Hematopoietic multipotent progenitor cell treated with erythropoietin and hydrocortisone succinate and interleukin-3 and kit ligand, for 4 days (in vitro differentiated cells): Measurements from ENCODE around the gene ARHGEF17.

Source experiments
- DNase-seq: peaks from one replicate; pipeline ENCODE4 v3.0.0-alpha.2; 2015

Gene ARHGEF17

GRCh38 chr11:73334384-73335203 is 26.5 kb downstream of the ARHGEF17 start:
- DNase-seq, result peak; percentile 38

DNA sequence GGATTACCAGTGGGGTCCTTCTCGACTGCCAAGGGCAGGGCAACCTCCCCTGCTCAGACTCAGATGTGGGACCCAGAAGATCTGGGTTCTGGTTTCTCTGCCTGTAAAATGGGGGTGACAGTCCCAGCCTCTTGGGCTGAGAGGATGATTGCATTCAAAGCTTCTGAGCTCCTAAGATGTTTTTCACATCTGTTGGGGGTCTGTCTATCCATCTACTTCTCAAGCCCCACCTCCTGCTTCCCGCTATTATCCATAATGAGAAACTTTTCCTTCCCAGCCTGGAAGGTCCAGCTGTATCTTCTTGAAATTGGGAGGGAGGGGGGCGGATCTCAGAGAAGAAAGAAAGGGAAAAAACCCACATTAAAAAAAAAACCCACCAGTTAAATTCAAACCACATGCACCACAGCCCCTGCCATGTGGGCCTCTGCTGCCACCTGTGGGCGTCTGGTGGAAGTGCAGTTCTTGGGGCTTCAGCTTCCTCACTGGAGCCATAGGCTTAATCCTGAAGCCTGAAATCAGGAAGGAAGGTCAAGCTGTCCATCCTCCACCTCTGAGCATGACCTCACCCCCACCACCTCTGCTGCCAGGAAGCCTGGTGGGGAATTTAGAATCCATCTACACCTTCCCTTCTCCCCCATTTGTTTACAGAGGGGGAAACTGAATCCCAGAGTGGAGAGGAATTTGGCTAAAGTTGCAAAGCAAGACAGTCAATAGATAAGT is 27.3 kb downstream of the ARHGEF17 start:
- peak; percentile 86 for DNase-seq

GRCh38 chr11:73337846-73338245 is 29.8 kb downstream of the ARHGEF17 start:
- DNase-seq, result no peak

DNA sequence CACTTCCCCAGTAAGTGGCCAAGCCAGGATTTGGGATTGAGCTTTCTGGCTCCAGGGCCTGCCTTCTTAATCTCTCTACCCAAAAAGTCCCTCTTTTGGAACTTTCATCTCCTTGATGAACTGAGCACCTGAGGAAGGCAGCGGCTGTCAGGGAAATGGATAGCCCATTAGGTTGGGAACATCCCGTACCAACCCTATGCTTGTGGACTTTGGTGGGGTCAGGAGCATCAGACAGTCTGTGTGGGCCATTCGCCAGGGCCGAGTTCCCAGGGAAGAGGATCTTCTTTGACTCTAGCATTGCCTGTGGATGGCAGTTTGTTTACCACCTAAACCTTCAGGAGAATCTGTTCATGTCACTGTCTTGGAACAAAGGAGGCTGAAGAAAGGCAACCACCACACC is 30.2 kb downstream of the ARHGEF17 start:
- no peak for DNase-seq

DNA sequence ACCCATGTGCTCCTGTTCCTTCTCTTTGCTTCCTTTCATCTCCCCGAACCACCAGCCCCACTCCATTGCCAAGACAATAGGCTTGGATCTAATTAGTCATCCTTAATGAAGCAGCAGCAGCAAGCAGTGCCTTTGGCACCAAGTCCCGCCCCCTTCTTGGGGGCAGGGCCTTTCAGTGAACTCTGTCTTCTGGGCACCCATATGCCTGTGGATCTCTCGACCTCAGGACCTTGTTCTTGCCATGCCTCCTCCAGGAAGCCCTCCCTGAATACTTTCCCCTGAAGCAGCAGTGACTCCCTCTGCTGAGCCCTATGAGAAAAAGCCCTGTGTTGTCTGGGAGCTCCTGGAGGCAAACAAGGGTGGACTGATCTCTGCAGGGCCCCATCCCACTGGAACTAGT is 32.1 kb downstream of the ARHGEF17 start:
- DNase-seq, result no peak

GRCh38 chr11:73342633-73343032 is 34.6 kb downstream of the ARHGEF17 start:
- DNase-seq, result no peak

DNA sequence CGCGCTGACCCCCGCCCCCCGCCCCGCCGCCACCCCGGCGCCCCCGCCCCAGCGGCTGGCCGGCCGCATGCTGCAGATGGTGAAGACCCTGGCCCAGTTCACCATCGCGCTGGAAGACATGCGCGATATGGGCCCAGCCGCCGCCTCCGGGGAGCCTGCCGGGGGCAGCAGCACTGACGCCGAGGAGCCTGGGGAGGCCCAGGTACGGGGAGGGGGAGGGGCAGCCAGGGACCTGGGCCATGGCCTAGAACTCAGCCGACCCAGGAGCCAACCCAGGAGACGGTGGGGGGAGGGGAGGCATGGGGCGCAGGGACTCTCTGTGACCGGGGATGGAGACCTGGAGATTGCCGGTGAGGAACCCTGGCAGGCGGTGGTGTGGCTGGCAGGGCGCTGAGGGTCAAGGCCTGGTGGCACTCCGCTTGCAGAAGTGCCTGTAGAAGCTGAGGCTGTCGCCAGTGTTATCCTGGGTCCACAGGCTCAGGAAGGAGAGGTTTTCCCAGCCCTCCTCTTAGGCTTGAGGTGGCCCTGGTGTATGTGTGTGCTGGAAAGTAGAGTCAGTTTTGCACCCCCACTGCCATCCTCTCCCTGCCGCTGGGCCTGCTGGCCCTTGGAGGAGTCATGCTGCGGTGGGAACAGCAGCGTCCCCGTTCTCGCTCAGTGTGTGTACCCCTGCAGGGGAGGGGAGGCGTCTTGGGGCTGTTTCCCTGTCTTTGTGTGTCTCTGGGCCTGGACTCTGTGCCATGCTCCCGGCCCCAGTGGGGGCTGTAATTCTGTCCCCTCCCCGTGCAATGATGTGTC is 35.2 kb downstream of the ARHGEF17 start:
- DNase-seq, result no peak

GRCh38 chr11:73344191-73344607 is 36.1 kb downstream of the ARHGEF17 start:
- DNase-seq, result no peak

GRCh38 chr11:73345481-73346160 is 37.5 kb downstream of the ARHGEF17 start:
- no peak for DNase-seq

GRCh38 chr11:73346186-73346935 is 38.3 kb downstream of the ARHGEF17 start:
- no peak for DNase-seq

DNA sequence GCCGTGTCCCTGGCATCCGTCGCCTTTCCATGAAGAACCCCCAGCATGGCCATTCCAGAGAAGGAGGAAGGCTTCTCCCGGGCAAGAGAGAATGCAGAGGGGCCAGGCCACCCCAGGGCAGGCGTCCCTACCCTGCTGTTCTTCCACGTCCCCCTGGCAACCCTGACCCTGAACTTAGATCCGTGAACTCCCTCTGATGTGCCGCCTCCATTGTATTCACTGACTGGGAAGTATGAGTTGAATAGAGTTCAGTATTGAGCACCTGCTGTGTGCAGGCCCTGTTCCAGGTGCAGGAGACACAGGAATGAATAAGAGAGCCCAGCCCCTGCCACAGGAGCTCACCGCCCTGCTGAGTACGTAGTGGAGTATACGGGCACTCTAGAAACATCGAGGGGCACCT is 39.0 kb downstream of the ARHGEF17 start:
- no peak for DNase-seq

GRCh38 chr11:73348838-73349237 is 40.8 kb downstream of the ARHGEF17 start:
- no peak for DNase-seq

DNA sequence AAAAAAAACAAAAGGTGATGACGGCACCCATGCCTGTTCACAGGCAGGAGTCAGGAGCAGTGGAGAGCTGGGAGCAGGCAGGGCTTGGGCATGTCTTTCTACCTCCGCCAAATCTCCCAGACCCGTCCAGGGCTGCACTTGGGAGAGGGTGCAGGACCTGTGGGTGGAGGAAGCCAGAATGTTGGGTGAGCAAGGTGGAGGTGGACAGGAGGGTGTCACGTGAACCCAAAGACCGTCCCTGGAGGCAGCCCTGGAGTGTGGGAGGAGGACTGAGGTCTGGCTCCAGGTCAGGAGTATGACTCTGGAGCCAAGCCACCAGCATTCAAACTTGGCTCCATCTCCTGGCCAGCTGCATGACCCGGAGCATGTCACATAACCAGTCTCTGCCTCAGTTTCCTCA is 41.6 kb downstream of the ARHGEF17 start:
- DNase-seq, result no peak

DNA sequence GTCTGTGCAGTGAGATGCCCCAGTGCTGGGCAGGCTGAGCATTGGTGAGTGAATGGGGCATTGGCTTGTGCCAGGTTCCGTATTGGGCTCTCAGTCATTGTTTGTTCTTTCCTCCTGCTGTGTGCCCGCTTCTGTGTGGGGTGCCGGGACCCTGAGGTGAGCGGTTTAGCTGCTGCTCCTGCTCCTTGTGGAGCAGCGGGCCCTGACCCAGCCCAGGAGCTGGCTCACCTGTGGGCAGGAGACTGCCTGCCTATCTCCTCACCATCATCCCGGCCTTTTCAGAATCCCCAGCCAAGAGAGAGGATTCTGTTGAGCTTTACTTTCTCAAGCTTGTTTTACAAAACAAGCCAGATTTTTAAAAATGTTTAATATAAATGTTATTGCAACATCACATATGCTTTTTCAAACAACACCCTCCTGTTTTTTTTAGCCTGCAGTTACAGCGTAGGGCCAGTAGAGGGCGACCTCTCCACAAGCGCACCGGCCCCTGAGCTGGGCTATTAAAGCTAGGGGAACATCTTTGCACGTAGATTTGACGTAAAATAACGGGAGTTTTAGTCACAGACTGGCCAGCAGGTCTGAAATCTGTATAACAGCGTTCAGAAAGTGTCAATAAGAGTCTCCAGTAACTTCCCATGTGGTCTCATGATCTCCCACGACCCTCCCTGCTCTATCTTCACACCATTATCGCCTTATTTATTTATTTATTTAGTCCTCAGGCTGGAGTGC is 43.0 kb downstream of the ARHGEF17 start:
- peak; percentile 89 for DNase-seq

DNA sequence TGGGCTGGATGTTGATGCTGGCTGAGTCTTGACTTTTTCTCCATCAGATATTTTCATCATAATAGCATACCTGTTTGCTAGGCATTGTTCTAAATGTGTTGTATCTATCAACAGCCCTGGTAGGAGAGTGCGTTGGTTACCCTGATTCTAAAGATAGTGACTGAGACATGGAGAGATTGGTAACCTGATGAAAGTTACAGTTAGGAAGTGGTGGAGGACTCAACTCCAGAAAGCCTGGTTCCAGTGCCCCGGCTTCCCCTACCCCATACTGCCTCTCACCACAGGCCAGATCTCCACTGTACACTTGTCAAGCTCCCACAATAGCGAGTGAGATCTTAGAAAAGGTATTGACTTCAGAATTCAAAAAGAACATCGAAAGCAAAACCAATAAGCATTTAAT is 45.3 kb downstream of the ARHGEF17 start:
- peak; percentile 29 for DNase-seq

- DNase-seq, result no peak
Observed at GRCh38 chr11:73355109-73355508, 47.0 kb downstream of the ARHGEF17 start.

DNA sequence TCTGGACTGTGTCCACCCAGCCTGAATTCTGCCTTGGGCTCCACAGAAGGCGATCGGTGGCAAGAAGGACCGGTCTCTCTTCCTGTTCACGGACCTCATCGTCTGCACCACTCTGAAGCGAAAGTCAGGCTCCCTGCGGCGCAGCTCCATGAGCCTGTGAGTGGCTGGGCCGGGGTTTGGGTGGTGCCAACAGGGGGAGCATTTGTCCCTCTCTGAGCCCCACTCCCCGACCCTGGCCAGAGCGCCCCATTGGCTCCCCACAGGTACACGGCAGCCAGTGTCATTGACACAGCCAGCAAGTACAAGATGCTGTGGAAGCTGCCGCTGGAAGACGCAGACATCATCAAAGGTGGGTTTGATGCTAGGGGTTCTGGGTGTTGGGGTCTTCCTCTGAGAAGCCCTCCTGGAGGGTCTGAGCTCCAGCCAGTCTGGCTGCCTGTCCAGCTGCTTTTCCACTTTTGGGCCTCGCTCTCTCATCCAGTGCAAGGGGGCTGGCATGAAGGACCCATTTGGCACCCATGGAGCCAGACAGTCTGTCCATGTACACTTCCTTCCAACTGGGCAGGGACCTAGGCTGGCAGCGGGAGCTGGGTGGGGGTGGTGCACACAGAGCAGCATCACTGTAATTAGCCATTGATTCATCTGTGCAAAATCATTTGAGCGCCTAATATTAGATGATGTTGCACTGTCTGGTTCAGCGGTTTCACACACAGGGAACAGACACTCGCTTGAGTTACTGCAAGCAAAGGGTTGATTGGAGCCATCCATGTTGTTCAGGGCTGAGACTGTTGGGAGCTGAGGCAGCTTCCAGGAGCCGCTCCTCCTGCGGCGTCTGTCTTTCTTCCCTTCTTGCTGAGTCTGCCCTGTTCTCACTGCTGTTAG is 49.1 kb downstream of the ARHGEF17 start:
- no peak for DNase-seq

DNA sequence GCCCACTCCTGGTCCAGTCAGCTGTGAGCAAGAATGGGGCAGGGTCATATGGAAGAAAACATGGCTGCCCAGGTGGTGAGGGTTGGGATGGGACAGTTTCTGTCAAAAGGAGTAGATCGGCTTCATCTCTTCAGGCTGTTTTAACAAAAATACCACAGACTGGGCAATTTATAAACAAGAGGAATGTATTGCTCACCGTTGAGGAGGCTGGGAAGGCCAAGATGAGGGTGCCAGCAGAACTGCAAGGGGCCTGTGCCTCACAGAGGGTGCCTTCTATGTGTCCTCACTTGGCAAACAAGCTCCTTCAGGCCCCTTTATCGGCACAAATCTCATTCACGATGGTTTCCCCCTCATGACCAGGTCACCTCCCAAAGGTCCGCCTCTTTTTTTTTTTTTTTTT is 50.0 kb downstream of the ARHGEF17 start:
- no peak for DNase-seq

DNA sequence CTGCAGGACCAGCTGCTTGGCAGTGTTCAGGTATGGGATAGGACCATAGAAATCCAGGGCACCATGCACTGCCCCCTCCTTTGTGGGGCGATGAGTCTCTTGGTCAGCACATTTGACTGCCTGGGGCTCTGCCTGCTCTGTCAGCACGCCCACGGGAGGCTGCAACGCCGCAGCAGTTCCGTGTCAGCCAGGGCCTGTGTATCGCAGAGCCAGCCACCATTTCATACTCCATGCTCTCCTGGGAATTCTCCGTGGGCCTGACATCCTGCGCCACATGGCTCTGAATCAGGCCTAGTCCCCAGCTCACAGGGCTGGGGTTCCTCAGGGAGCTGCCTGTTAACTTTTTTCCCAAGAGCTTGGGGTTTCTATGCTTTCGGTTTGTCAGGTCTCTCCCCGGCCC is 51.3 kb downstream of the ARHGEF17 start:
- DNase-seq, result no peak
